Glutamatergic neuron (in vitro differentiated cells): ENCODE data around the gene SMARCAD1. TPM values are rescaled to one million over a fixed set of nuclear protein-coding genes. Genes with fewer than 3 reads are reported as not detected.

Source experiments
- DNase-seq: peaks from one replicate; pipeline ENCODE4 v3.0.0; 2022
- H3K27ac Mint-ChIP-seq: one replicate; pipeline ENCODE4 v1.8.0; 2020; ENCODE audit warnings: mild to moderate bottlenecking, mixed read lengths, inconsistent platforms; ENCODE audit not compliant: unreplicated experiment
- H3K27me3 Mint-ChIP-seq: one replicate; pipeline ENCODE4 v1.8.0; 2020; ENCODE audit warnings: mild to moderate bottlenecking, moderate library complexity, mixed read lengths, inconsistent platforms; ENCODE audit not compliant: unreplicated experiment
- H3K36me3 Mint-ChIP-seq: one replicate; pipeline ENCODE4 v1.8.0; 2020; ENCODE audit warnings: mild to moderate bottlenecking, mixed read lengths, inconsistent platforms; ENCODE audit not compliant: unreplicated experiment
- H3K4me1 Mint-ChIP-seq: one replicate; pipeline ENCODE4 v1.8.0; 2020; ENCODE audit warnings: mild to moderate bottlenecking, low read depth, mixed read lengths, inconsistent platforms; ENCODE audit not compliant: unreplicated experiment
- H3K4me3 Mint-ChIP-seq: one replicate; pipeline ENCODE4 v1.8.0; 2020; ENCODE audit warnings: mild to moderate bottlenecking, mixed read lengths, inconsistent platforms; ENCODE audit not compliant: unreplicated experiment
- H3K9me3 Mint-ChIP-seq: one replicate; pipeline ENCODE4 v1.8.0; 2020; ENCODE audit warnings: mild to moderate bottlenecking, moderate library complexity, mixed read lengths, inconsistent platforms; ENCODE audit not compliant: unreplicated experiment
- total RNA-seq: library from RNA; stranded (reverse); fragmentation: NEBNext Ultra II Directional; extraction: Animal tissue kit (Norgen Biotek cat#: 25700); gene quantifications from one replicate; pipeline ENCODE4 v1.2.1, GENCODE V29; 2021; ENCODE audit not compliant: unreplicated experiment
- TF ChIP-seq, protein P1 (sequence below): fragments of 200-600 bp; sonication (generic); IDR thresholded peaks from one replicate; pipeline ENCODE4 v1.5.0; 2021; ENCODE audit not compliant: partially characterized antibody, unreplicated experiment

Gene SMARCAD1
- total RNA-seq, 1 donor from 2014 or later: 74.8 TPM

- TF ChIP-seq, protein P1, sequence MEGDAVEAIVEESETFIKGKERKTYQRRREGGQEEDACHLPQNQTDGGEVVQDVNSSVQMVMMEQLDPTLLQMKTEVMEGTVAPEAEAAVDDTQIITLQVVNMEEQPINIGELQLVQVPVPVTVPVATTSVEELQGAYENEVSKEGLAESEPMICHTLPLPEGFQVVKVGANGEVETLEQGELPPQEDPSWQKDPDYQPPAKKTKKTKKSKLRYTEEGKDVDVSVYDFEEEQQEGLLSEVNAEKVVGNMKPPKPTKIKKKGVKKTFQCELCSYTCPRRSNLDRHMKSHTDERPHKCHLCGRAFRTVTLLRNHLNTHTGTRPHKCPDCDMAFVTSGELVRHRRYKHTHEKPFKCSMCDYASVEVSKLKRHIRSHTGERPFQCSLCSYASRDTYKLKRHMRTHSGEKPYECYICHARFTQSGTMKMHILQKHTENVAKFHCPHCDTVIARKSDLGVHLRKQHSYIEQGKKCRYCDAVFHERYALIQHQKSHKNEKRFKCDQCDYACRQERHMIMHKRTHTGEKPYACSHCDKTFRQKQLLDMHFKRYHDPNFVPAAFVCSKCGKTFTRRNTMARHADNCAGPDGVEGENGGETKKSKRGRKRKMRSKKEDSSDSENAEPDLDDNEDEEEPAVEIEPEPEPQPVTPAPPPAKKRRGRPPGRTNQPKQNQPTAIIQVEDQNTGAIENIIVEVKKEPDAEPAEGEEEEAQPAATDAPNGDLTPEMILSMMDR: no peak
- Mint-ChIP-seq H3K4me3 (no peak overlapping the region), H3K27ac (no peak overlapping the region), H3K4me1 (no peaks in the 10 kb centered on the region), H3K27me3 (no peaks in the 10 kb centered on the region), H3K9me3 (no peaks in the 10 kb centered on the region), H3K36me3 (no peaks in the 10 kb centered on the region)
- DNase-seq: no peak
These were observed 63.6 kb downstream of the SMARCAD1 start for GRCh38 chr4:94271248-94271647.

GRCh38 chr4:94274912-94275311 is 67.2 kb downstream of the SMARCAD1 start:
- no peak for DNase-seq
- H3K27ac Mint-ChIP-seq: no peak overlapping the region
- H3K4me3 Mint-ChIP-seq: no peak overlapping the region
- H3K9me3 Mint-ChIP-seq: no peaks in the 10 kb centered on the region
- TF ChIP-seq, protein P1: no peak
- H3K4me1 Mint-ChIP-seq: no peaks in the 10 kb centered on the region
- no peaks in the 10 kb centered on the region for H3K27me3 Mint-ChIP-seq
- no peaks in the 10 kb centered on the region for H3K36me3 Mint-ChIP-seq

- Mint-ChIP-seq H3K27ac (no peak overlapping the region), H3K4me1 (no peaks in the 10 kb centered on the region), H3K27me3 (no peaks in the 10 kb centered on the region), H3K9me3 (no peaks in the 10 kb centered on the region), H3K4me3 (no peak overlapping the region), H3K36me3 (no peaks in the 10 kb centered on the region)
- TF ChIP-seq, protein P1: no peak
- no peak for DNase-seq
These were observed 68.5 kb downstream of the SMARCAD1 start for GRCh38 chr4:94276204-94276603.

DNA sequence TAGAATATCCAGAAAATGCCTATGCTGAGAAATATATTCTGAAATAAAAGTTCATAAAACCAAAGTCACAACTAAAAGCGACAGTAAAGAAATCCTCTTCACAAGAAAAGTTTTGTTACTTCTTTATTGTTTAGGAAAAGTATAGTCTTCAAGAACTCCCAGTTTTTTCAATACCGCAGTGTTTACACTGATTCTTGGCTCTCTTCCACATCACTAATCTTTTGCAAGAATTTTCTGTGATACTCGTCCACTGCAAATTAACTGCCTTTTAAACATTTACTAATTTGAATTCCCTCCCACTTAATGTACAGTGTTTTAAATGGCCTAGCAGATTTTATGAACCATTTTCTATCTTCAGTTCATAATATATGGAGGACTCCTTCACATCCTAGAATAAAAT is 69.9 kb downstream of the SMARCAD1 start:
- no peaks in the 10 kb centered on the region for H3K27me3 Mint-ChIP-seq
- TF ChIP-seq, protein P1: no peak
- H3K4me3 Mint-ChIP-seq: no peak overlapping the region
- DNase-seq: no peak
- no peaks in the 10 kb centered on the region for H3K4me1 Mint-ChIP-seq
- no peak overlapping the region for H3K27ac Mint-ChIP-seq
- H3K9me3 Mint-ChIP-seq: no peaks in the 10 kb centered on the region
- H3K36me3 Mint-ChIP-seq: no peaks in the 10 kb centered on the region

DNA sequence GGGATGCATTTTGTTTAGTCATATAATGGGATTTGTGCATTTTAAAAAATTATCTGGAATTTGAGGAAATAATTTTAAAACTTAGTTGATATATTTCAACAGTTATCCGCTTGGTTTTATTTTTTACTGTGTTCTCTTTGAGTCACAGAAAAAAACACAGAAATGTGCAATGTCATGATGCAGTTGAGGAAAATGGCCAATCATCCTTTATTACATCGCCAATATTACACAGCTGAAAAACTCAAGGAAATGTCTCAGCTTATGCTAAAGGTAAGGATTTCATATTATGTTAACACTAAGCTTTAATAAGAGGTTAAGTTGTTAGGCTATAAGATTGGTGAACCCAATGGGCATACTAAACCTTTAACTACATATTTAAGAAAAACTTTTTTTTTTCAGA is 71.1 kb downstream of the SMARCAD1 start:
- Mint-ChIP-seq H3K9me3 (no peaks in the 10 kb centered on the region), H3K4me1 (no peaks in the 10 kb centered on the region), H3K4me3 (no peak overlapping the region), H3K36me3 (no peaks in the 10 kb centered on the region), H3K27ac (no peak overlapping the region), H3K27me3 (no peaks in the 10 kb centered on the region)
- TF ChIP-seq, protein P1: no peak
- DNase-seq: no peak
